ENCODE data around the gene ABCA7. TPM values are rescaled to one million over a fixed set of nuclear protein-coding genes. Genes with fewer than 3 reads are reported as not detected.
A peak's percentile ranks its signal among the peaks of the same experiment; 100 is the strongest.

Gene ABCA7
- total RNA-seq, 2 donors from 2014 or later = 6.0 to 7.0 TPM

GRCh38 chr19:1070931-1071791 is 31.3 kb downstream of the ABCA7 start:
- H3K4me3 ChIP-seq = peak overlapping the region; percentile 38
- no peak for TF ChIP-seq CTCF (IDR thresholded peaks at IDR 0.05)
- no peak for ATAC-seq (ENCODE audit: insufficient number of reproducible peaks, low FRiP score, low read depth)
- DNase-seq (ENCODE audit: low spot score) = no peak
- peaks cover 9 to 47% of the 10 kb centered on the region in 2 donors for H3K4me1 ChIP-seq (ENCODE audit: control insufficient read depth in 1 of 2, low read depth in 2 of 2)
- no peaks in the 10 kb centered on the region for H3K9me3 ChIP-seq
- H3K27me3 ChIP-seq (replicated peaks; ENCODE audit: insufficient read depth) = no peaks in the 10 kb centered on the region
- peak overlapping the region in 1 of 2 donors; percentile 47 for H3K27ac ChIP-seq
- no peaks in the 10 kb centered on the region for H3K36me3 ChIP-seq

- Histone ChIP-seq H3K4me3 (no peak overlapping the region), H3K27me3 (replicated peaks; ENCODE audit: insufficient read depth) (no peaks in the 10 kb centered on the region), H3K4me1 (ENCODE audit: control insufficient read depth in 1 of 2, low read depth in 2 of 2) (peaks cover 6 to 34% of the 10 kb centered on the region in 2 donors), H3K9me3 (no peaks in the 10 kb centered on the region), H3K27ac (no peak overlapping the region), H3K36me3 (no peaks in the 10 kb centered on the region)
- no peak for TF ChIP-seq CTCF (IDR thresholded peaks at IDR 0.05)
- no peak for DNase-seq (ENCODE audit: low spot score)
- ATAC-seq (ENCODE audit: insufficient number of reproducible peaks, low FRiP score, low read depth) = no peak
Measured at GRCh38 chr19:1072371-1073015, 32.6 kb downstream of the ABCA7 start.

GRCh38 chr19:1073063-1073955 is 33.4 kb downstream of the ABCA7 start:
- H3K9me3 ChIP-seq = no peaks in the 10 kb centered on the region
- H3K4me3 ChIP-seq = no peak overlapping the region
- peaks cover 6 to 30% of the 10 kb centered on the region in 2 donors for H3K4me1 ChIP-seq (ENCODE audit: control insufficient read depth in 1 of 2, low read depth in 2 of 2)
- no peaks in the 10 kb centered on the region for H3K27me3 ChIP-seq (replicated peaks; ENCODE audit: insufficient read depth)
- no peak for TF ChIP-seq CTCF (IDR thresholded peaks at IDR 0.05)
- no peaks in the 10 kb centered on the region for H3K36me3 ChIP-seq
- DNase-seq (ENCODE audit: low spot score) = no peak
- no peak overlapping the region for H3K27ac ChIP-seq
- ATAC-seq (ENCODE audit: insufficient number of reproducible peaks, low FRiP score, low read depth) = no peak

- Histone ChIP-seq H3K27ac (no peak overlapping the region), H3K4me1 (ENCODE audit: control insufficient read depth in 1 of 2, low read depth in 2 of 2) (peaks cover 6 to 23% of the 10 kb centered on the region in 2 donors), H3K27me3 (replicated peaks; ENCODE audit: insufficient read depth) (no peaks in the 10 kb centered on the region), H3K9me3 (no peaks in the 10 kb centered on the region), H3K36me3 (no peaks in the 10 kb centered on the region), H3K4me3 (no peak overlapping the region)
- no peak for ATAC-seq (ENCODE audit: insufficient number of reproducible peaks, low FRiP score, low read depth)
- no peak for TF ChIP-seq CTCF (IDR thresholded peaks at IDR 0.05)
- DNase-seq (ENCODE audit: low spot score) = no peak
Measured at GRCh38 chr19:1073956-1074517, 34.1 kb downstream of the ABCA7 start.
